Measurements from ENCODE around the gene VKORC1L1.
"Not testable (repeated sequence)": the region's sequence is repeated elsewhere in the genome, so short reads cannot be mapped to it uniquely, and the experiment has no call there.

VKORC1L1 gene

DNA sequence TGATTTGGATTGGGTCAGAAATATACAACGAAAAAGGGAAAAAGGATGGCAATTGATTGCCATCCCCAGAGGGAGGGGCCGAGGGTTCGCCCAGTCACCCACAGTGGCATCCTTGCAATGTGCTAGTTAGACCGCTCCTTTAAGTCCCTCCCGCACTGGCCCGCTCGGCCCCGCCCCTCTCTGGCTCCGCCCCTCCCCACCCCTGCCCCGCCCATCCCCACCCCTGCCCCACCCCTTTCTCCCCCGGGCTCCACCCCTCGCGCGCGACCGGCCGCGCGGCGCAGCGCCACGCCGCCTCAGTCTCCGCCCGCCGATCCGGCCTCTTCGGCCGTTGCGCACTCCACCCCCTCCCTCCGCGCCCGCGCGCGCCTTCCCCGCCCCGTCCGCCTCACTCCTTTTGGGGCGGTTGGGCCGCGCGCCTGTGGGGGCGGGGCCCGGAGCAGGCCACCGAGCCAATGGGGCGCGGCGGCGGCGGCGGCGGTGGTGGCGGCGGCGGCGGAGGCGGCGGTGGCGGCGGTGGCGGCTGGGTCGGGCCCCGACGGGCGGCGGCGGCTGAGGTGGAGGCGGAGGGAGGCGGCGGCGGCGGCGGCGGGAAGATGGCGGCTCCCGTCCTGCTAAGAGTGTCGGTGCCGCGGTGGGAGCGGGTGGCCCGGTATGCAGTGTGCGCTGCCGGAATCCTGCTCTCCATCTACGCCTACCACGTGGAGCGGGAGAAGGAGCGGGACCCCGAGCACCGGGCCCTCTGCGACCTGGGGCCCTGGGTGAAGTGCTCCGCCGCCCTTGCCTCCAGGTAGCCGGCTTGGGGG, at the start of gene VKORC1L1:
Gene VKORC1L1 (plus strand): TSS at position 299 of the 806 bp plus-strand sequence. CDS start 298 bp downstream, at position 597.
- DNase-seq (ENCODE audit: low read depth, low spot score), result peak; percentile 48

GRCh38 chr7:65827366-65827765, 45.5 kb upstream of the VKORC1L1 start:
- no peak for DNase-seq (ENCODE audit: low read depth, low spot score)

DNA sequence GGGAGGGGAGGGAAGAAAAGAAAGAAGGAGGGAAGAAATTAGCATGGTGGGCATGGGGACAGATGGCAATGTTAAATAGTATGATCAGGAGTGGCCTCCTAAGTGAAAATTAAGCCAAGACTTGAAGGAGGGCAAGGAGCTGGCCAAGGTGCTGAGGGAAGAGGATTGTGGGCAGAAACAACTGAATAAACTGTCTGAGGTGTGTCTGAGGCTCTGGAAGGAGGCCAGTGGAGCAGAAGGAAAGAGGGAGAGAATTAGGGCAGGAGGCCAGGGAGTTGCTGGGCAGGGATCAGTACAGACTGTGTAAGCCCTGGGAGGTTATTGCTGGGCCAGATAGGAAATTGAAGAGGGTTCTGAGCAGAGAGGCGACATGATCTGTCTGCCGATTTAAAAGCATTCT, 40.6 kb upstream of the VKORC1L1 start:
- no peak for DNase-seq (ENCODE audit: low read depth, low spot score)

- DNase-seq (ENCODE audit: low read depth, low spot score), result not testable (repeated sequence)
Observed at GRCh38 chr7:65836684-65837083, 36.2 kb upstream of the VKORC1L1 start.

GRCh38 chr7:65837541-65837956, 35.3 kb upstream of the VKORC1L1 start:
- DNase-seq (ENCODE audit: low read depth, low spot score), result not testable (repeated sequence)

DNA sequence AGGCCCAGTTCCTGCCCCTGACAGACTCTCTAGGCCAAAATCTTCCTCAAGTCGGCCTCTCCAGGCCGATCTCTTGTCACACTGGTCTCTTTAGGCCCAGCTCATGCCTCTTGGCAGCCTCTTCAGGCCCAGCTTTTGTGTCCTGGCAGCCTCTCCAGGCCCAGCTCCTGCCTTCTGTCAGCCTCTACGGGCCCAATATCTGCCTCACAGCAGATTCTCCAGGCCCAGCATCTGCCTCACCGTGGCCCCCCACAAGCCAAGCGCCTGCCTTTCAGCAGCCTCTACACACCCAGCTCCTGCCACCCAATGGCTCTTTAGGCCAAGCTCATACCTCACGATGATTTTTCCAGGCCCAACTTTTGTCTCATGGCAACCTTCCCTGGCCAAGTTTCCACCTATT, 33.0 kb upstream of the VKORC1L1 start:
- DNase-seq (ENCODE audit: low read depth, low spot score), result no peak

DNA sequence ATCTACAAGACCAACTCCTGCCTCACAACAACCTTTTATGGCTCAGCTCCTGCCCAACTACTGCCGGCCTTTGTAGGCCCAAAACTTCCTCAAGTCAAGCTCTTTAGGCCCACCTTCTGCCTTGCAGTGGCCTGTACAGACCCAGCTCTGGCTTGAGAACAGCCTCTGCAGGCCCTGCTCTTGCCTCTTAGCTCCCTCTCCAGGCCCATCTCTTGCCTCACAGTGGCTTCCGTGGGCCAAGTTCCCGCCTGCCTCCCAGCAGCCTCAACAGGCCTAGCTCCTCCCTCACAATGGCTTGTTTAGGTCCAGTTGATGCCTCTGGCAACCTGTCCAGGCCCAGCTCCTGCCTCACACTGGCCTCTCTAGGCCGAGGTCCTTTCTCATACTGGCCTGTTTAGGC, 32.4 kb upstream of the VKORC1L1 start:
- DNase-seq (ENCODE audit: low read depth, low spot score), result no peak

GRCh38 chr7:65843616-65844015, 29.3 kb upstream of the VKORC1L1 start:
- DNase-seq (ENCODE audit: low read depth, low spot score), result not testable (repeated sequence)

GRCh38 chr7:65846008-65846570, 26.8 kb upstream of the VKORC1L1 start:
- DNase-seq (ENCODE audit: low read depth, low spot score), result no peak

- DNase-seq (ENCODE audit: low read depth, low spot score), result not testable (repeated sequence)
Observed at GRCh38 chr7:65853426-65853825, 19.4 kb upstream of the VKORC1L1 start.

DNA sequence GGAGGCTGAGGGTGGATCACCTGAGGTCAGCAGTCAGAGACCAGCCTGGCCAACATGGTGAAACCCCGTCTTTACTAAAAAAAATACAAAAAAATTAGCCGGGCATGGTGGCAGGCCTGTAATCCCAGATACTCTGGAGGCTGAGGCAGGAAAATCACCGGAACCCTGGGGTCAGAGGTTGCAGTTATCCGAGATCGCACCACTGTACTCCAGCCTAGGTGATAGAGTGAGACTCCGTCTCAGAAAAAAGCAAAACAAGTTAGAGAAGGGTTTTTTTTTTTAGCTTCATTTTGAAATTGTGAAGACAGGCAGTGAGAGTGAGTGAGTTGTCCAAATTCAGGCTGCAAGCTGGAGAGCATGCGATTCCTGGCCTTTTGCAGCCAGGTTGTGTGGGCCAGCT, 19.0 kb upstream of the VKORC1L1 start:
- not testable (repeated sequence) for DNase-seq (ENCODE audit: low read depth, low spot score)

DNA sequence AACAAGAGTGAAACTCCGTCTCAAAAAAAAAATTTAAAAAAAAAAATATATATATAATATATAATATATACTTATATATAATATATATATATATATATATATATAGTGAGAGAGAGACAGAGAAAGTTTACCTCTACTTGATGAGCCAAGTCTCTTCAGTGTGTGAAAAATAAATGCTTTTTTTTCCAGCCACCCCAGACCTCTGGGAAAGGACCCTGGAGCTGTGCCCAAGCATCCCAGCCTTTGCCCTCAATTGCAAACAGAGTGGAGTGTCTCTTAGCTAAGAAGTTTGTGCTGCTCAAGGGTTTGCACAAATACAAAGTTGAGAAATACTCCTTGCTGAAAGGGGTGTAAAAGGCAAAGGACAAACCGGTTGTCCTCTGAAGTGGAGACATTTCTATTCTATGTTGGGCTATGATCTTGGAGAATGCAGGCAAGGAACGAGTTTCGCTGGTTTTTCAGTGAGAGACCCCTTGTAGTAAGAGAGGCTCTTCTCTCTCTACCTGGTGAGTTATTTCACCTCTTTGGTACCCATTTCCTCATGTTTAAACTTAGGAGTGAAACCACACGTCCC, 15.5 kb upstream of the VKORC1L1 start:
- not testable (repeated sequence) for DNase-seq (ENCODE audit: low read depth, low spot score)

DNA sequence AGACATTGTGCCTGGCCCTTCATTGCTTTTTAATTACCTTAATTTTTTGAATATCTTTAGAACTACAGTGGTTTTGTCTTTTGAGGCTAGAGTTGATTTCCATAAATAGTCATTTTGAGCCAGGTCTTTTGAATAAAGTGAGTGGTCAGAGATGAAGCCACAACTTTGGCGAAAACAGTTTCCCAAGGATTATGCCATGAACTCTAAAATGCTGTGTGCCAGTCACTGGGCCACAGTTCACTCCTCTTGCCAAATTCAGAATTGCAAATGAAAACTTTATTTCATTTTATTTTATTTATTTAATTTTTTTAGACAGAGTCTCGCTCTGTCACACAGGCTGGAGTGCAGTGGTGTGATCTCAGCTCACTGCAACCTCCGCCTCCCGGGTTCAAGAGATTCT, 14.2 kb upstream of the VKORC1L1 start:
- DNase-seq (ENCODE audit: low read depth, low spot score), result not testable (repeated sequence)

- not testable (repeated sequence) for DNase-seq (ENCODE audit: low read depth, low spot score)
Observed at GRCh38 chr7:65866244-65866643, 6.6 kb upstream of the VKORC1L1 start.

GRCh38 chr7:65867681-65868080, 5.2 kb upstream of the VKORC1L1 start:
- DNase-seq (ENCODE audit: low read depth, low spot score), result not testable (repeated sequence)

DNA sequence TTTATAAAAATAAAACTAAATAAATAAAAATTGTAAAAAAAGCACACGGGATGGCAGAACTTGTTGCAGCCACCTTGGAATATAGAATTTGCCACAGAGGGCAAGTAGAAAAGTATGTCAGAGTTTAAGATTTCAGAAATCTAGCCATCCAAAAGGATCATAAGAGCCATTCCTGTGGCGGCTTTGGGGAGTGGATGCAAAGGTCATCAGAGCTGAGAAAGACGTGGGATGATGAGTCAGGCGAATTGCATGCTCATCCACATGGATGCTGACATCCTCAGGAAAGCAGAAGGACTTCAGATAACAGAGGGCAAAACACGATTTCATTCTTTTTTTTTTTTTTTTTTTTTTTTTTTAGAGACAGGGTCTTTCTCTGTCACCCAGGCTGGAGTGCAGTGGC, 3.6 kb upstream of the VKORC1L1 start:
- not testable (repeated sequence) for DNase-seq (ENCODE audit: low read depth, low spot score)

GRCh38 chr7:65871451-65871850, 1.4 kb upstream of the VKORC1L1 start:
- not testable (repeated sequence) for DNase-seq (ENCODE audit: low read depth, low spot score)

DNA sequence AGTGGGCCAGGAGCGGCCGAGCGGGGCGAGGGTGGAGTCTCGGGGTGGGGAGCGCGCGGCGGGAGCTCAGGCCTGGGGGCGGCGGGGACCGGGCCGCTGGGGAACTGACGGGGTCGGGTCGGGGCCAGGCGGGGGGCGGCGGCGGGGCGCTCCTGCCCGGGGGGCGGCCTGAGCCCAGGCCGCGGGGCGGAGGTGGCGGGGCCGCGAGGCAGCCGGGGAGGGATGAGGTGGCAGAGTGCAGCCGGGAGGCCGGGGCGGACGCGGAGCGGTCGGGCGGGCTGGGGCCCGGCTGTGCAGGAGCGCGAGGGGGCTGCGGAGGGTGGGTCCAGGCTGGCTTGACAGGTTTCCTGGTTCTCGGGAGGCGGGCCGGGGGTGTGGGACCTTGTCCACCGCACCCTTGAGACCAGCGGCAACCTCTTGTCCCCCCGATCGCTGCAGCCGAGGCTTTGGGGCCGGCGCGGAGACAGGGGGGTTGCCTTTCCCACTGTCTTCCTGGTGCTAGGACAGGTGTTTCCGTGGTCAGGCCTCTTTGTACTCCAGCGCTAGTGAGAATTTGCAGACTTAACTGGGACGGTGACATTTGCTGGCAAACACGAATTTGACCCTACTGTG, 814 bp downstream of the VKORC1L1 start:
- DNase-seq (ENCODE audit: low read depth, low spot score), result not testable (repeated sequence)

- DNase-seq (ENCODE audit: low read depth, low spot score), result not testable (repeated sequence)
Observed at GRCh38 chr7:65875715-65876114, 2.8 kb downstream of the VKORC1L1 start.

DNA sequence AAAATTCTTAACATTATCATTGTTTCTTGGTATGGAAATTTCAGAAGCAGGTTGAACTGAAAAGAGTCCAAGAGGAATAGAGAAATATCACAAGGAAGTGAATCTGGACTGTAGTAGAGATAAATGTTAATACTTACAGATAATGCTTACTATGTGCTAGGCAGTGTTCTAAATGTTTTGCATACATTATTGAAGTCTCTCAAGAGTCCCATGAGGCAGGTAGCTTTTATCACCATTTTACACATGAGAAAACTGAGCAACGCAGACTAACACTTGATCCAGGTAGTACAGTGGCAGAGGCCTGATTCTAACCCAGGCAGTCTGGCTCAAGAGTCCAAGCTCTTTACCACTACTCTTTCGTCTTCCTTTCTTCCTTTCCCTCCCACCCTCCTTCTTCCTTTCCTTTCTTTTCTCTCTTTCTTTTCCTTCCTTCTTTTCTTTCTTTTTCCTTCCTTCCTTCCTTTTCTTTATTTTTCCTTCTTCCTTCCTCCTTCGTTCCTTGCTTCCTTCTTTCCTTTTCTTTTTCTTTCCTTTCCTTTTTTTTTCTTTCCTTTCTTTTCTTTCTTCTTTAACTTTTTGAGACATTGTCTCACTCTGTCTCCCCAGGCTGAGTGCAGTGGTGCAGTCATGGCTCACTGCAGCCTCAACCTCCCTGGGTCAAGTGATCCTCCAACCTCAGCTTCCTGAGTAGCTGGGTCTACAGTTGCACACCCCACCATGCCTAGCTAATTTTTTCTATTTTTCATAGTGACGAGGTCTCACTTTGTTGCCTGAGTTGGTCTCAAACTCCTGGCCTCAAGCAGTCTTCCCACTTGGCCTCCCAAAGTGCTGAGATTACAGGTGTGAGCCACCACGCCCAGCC, 6.6 kb downstream of the VKORC1L1 start:
- not testable (repeated sequence) for DNase-seq (ENCODE audit: low read depth, low spot score)

DNA sequence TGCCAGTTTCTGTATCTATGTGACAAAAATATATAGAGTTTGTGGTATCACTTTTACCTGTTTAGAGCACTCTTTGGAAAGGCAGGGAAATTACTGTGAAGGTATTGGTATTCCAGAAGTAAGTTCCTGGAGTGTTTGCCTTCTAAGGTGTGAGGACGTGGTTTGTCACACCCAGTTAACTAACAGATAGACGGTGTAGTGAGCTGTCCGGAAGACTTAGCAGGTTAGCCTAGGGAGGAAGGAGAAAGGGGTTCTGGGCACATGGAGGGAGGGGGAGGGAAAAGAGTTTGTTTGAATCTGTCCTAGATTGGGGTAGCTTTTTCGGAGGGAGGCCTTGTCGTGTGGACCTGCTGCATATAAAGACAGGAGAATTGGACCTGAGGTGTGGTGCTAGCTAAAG, 7.4 kb downstream of the VKORC1L1 start:
- DNase-seq (ENCODE audit: low read depth, low spot score), result not testable (repeated sequence)
